Stomach smooth muscle (tissue), 2 donors: Measurements from ENCODE around the gene TAMALIN.
A peak's percentile ranks its signal among the peaks of the same experiment; 100 is the strongest.

Experiments used
- H3K27ac ChIP-seq: one replicate; pipeline ENCODE4 v1.7.0; 2013; ENCODE audit warnings: mild to moderate bottlenecking, low read length, inconsistent platforms
- H3K27me3 ChIP-seq, 2 donors: one replicate each; pipeline ENCODE4 v1.7.0; 2013; ENCODE audit warnings: low read length in 2 of 2; ENCODE audit not compliant: insufficient read depth in 2 of 2, control insufficient read depth in 1 of 2
- H3K36me3 ChIP-seq, 2 donors: one replicate each; pipeline ENCODE4 v1.7.0; 2013; ENCODE audit warnings: low read length in 2 of 2; ENCODE audit not compliant: control insufficient read depth in 2 of 2, insufficient read depth in 2 of 2
- H3K4me1 ChIP-seq: one replicate; pipeline ENCODE4 v1.7.0; 2013; ENCODE audit warnings: low read length; ENCODE audit not compliant: control insufficient read depth, insufficient read depth
- H3K4me3 ChIP-seq, 2 donors: one replicate each; pipeline ENCODE4 v1.7.0; 2013; ENCODE audit warnings: low read length in 2 of 2
- H3K9ac ChIP-seq, 2 donors: one replicate each; pipeline ENCODE4 v1.7.0; 2013; ENCODE audit warnings: low read length in 2 of 2, mild to moderate bottlenecking in 1 of 2
- H3K9me3 ChIP-seq, 2 donors: one replicate each; pipeline ENCODE4 v1.7.0; 2013; ENCODE audit warnings: low read length in 2 of 2; ENCODE audit not compliant: control insufficient read depth in 2 of 2
- donor health status: healthy.
- donor health status: Pancreatic carcinoma.

The TAMALIN gene

DNA sequence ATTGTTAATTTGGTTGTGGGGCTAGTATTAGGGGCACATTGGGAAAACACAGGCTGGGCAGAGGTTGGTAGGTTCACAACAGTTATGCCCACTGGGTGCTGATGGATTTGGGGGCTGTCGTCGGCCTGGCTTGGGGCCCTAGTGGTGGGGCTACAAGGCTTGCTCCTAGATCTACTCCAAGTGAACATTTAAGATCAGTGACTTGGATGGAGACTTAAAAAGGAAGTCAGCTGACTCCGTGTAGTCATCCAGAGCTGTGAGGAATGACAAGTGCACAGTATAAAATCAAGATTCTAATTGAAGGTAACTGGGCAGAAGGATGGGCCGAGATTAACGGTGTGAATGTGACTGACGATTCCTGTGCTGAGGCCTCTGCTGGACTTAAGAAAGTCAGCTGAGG is 31.7 kb downstream of the TAMALIN start:
- Histone ChIP-seq H3K36me3 (no peaks in the 10 kb centered on the region), H3K9me3 (no peaks in the 10 kb centered on the region), H3K27me3 (no peaks in the 10 kb centered on the region), H3K9ac (no peak overlapping the region), H3K4me3 (peak overlapping the region in 1 of 2 donors; percentile 15), H3K27ac (peak overlapping the region; percentile 67), H3K4me1 (peaks cover 59% of the 10 kb centered on the region)

DNA sequence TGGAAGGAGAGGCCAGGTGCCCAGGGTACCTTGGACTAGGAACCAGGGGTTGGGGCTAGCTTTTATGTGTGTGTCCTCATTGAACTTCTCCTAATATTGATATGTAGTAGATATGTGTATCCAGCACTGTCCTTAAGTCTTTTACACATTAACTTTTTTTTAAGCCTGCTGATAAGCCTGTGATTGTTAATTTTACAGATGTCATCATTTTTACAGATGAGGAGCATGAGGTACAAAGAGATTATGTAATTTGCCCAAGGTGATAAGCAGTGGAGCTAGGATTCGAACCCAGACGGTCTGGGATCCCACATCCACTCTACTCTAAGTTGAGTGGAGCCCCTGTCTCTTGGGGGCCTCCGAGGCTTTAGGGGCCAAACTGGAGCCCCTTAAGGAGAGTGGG is 34.3 kb downstream of the TAMALIN start:
- H3K4me3 ChIP-seq, result no peak overlapping the region
- peak overlapping the region; percentile 95 for H3K27ac ChIP-seq
- H3K27me3 ChIP-seq, result no peaks in the 10 kb centered on the region
- H3K9ac ChIP-seq, result no peak overlapping the region
- no peaks in the 10 kb centered on the region for H3K9me3 ChIP-seq
- peaks cover 71% of the 10 kb centered on the region for H3K4me1 ChIP-seq
- no peaks in the 10 kb centered on the region for H3K36me3 ChIP-seq

DNA sequence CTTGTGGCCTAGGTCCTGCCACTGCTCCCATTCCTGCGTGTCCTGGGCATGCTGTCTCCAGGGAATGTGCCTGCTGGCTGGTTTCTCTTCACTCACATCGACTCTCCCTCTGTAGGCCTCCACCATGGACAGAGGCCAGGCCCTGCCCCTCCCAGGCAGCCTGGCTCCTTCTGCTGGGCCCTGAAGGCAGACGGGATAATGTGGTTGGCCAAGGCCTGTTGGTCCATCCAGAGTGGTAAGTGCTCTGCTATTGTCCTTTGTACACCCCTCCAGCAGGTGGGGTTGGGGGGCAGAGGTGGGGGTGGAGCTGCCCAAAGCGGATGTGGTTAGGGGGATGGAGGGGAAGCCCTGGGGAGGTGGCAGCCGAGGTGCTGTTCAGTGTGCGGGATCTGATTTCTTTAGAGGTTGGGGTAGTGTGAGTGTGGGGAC is 35.0 kb downstream of the TAMALIN start:
- Histone ChIP-seq H3K9me3 (no peaks in the 10 kb centered on the region), H3K27me3 (no peaks in the 10 kb centered on the region), H3K4me3 (no peak overlapping the region), H3K36me3 (no peaks in the 10 kb centered on the region), H3K27ac (peak overlapping the region; percentile 95), H3K4me1 (peaks cover 65% of the 10 kb centered on the region), H3K9ac (no peak overlapping the region)

DNA sequence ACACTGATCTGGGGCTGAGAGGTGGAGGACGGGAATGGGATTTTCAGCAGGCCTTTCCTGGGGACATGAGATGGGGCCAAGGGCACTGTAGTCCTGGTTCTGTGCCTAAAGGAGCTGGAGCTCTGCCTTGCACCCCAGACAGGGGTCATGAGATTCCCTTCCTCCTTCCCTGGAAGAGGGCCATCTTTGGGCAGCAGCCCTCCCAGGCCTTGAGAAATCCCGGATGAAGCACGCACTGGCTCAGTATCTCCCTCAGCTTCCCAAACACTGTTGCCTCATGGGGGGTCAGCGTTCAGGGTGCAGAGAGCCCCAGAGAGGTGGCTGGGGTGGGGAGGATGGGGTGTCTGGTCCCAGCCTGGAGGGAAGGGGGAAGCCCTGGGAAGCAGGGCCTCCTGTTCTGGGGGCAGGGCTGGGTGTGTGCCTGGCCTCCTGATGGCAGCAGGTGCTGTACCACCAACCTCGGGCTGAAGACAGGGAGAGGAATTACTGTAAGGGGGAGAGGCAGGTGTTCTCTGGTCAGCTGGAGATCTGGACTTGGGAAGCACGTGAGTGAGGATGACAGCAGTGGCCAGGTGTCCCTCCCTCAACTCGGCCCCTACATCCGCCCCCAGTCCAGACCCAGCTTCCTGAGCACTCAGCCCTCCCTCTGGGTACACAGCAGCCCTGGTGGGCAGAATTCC is 36.1 kb downstream of the TAMALIN start:
- Histone ChIP-seq H3K9me3 (no peaks in the 10 kb centered on the region), H3K4me1 (peaks cover 62% of the 10 kb centered on the region), H3K27me3 (no peaks in the 10 kb centered on the region), H3K36me3 (no peaks in the 10 kb centered on the region), H3K27ac (peak overlapping the region; percentile 95), H3K9ac (peak overlapping the region in 1 of 2 donors; percentile 36), H3K4me3 (peak overlapping the region in 1 of 2 donors; percentile 8)

DNA sequence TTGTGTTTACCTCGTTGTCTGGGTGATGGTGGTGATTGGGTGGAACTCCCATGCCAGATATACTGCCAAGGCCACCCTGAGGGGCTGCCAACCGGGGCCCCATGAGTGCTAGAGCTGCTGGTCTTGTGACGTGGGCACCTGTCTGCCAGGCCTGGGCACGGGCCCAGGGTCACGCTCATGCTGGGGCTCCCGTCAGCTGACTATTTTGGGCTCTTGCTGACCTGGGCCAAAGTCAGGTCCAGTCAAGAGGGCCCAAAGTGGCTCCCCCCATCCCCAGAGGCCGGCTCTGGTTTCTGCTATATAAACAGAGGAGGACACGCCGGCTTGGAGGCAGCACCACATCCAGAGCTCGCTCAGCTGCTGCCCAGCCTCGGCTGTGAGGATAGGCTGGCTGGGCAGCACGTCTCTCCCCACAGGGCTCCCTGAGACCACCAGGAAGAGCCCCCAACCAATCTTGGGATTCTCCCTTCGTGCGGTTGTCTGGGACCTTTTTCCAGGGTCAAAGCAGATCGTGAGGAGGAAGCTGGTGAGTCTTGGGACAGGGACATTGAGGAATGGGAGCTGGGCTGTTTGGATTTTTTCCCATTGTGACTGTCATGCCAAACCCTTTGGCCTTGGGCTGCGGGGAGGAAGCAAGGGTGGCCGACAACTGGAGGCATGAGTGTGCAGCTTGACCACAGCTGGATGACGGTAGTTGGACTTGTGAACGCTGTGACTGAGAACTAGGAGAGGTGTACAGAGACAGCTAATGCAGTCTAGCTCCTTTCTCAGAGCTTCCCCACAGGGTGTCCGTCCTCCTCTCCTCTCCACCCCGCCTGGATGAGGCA is 36.9 kb downstream of the TAMALIN start:
- H3K9ac ChIP-seq, result peak overlapping the region; percentile 43 to 74
- H3K36me3 ChIP-seq, result no peaks in the 10 kb centered on the region
- H3K27ac ChIP-seq, result peak overlapping the region; percentile 95
- peaks cover 56% of the 10 kb centered on the region for H3K4me1 ChIP-seq
- no peaks in the 10 kb centered on the region for H3K27me3 ChIP-seq
- H3K4me3 ChIP-seq, result peak overlapping the region; percentile 2 to 57
- H3K9me3 ChIP-seq, result no peaks in the 10 kb centered on the region

DNA sequence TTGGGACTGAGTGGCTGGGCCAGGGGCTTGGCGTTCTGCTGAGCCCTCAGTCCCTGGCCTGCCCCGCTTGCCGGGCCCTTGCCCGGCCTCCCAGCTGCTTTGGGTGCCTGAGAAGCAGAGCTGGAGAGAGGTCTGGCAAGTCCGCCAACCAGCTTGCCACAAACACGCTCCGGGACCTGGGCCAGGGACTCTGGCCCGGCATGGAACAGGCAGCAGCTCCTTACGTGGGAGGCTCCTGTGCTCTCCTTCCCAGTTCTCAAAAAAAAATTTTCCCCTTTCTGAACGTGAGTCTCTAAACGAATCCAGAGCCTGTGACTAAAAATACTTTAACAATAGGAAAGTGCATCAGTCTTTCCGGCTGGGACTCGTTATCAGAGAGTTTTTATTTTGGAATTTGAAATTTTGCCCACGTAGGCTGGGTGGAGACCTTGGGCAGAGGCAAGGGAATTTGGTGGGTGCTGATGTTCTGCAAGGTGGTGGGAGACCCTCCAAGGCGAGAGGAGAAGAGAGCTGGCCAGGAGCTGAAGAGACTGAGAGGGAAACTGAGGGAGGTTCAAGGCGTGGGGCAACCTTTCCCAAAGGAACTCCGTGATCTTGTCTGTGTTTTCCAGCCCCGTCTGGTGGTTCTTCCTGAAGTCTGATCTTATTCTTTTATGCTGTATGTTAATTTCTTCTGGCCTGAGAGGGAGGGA is 37.7 kb downstream of the TAMALIN start:
- peaks cover 53% of the 10 kb centered on the region for H3K4me1 ChIP-seq
- no peaks in the 10 kb centered on the region for H3K9me3 ChIP-seq
- H3K4me3 ChIP-seq, result peak overlapping the region; percentile 9 to 57
- no peaks in the 10 kb centered on the region for H3K36me3 ChIP-seq
- no peaks in the 10 kb centered on the region for H3K27me3 ChIP-seq
- H3K27ac ChIP-seq, result peak overlapping the region; percentile 95
- H3K9ac ChIP-seq, result peak overlapping the region; percentile 43 to 74

DNA sequence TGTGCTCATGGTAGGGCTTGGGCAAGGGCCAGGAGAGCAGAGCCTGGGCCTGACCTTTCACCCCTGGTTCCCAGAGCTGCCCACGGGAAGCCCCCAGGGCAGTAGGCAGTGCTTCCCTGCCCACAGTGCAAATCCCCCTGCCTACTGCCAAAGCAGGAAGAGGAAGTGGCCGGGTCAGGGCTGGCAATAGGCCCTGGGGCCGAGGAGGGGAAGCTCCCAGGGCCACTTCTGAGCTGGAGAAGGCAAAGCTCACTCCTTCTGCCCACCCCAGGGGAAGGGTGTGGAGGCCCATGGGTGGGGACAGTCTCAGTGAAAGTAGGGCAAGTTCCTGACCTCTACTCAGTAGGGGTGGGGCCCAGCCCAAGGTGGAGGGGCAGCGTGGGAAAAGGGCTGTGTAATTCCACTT is 39.1 kb downstream of the TAMALIN start:
- H3K4me3 ChIP-seq, result no peak overlapping the region
- H3K27ac ChIP-seq, result no peak overlapping the region
- H3K4me1 ChIP-seq, result peaks cover 65% of the 10 kb centered on the region
- no peak overlapping the region for H3K9ac ChIP-seq
- H3K9me3 ChIP-seq, result no peaks in the 10 kb centered on the region
- no peaks in the 10 kb centered on the region for H3K27me3 ChIP-seq
- no peaks in the 10 kb centered on the region for H3K36me3 ChIP-seq

DNA sequence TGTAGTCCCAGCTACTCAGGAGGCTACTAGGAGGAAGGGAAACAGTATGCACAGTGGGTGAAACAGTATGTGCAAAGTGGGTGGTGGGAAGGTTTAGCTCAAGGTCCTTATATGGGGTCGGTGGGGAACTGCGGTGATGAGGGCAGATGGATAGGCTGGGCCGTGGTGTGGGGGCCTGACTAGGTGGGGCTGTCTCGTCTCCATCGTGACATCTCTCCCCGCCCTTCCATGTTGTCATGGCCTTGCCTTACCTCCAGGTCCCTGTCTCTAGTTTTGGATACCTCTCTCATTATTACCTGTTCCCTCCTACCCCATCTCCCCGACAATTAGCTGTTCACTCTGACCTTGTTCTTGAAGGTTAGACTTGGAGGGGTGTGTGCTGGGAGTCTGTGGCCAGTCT is 40.1 kb downstream of the TAMALIN start:
- Histone ChIP-seq H3K36me3 (no peaks in the 10 kb centered on the region), H3K27me3 (no peaks in the 10 kb centered on the region), H3K4me3 (no peak overlapping the region), H3K9me3 (no peaks in the 10 kb centered on the region), H3K9ac (no peak overlapping the region), H3K4me1 (peaks cover 58% of the 10 kb centered on the region), H3K27ac (no peak overlapping the region)

DNA sequence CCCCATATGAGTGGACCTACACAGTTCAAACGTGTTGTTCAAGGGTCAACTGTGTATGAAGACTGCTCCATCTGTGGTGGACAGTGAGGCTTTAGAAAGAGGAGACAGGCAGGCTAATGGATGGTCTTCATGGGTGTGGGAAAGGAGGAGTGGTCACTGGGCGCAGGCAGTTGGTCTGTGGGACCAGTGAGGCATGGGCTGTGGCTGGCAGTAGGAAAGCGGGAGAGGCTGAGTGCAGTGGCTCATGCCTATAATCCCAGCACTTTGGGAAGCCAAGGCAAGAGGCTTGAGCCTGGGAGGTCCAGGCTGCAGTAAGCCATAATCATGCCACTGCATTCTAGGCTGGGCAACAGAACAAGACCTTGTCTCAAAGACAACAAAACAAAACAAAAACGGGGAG is 42.5 kb downstream of the TAMALIN start:
- Histone ChIP-seq H3K27ac (no peak overlapping the region), H3K4me3 (no peak overlapping the region), H3K36me3 (peaks cover 5 to 7% of the 10 kb centered on the region in 2 donors), H3K9ac (no peak overlapping the region), H3K4me1 (peaks cover 59% of the 10 kb centered on the region), H3K9me3 (no peaks in the 10 kb centered on the region), H3K27me3 (no peaks in the 10 kb centered on the region)

DNA sequence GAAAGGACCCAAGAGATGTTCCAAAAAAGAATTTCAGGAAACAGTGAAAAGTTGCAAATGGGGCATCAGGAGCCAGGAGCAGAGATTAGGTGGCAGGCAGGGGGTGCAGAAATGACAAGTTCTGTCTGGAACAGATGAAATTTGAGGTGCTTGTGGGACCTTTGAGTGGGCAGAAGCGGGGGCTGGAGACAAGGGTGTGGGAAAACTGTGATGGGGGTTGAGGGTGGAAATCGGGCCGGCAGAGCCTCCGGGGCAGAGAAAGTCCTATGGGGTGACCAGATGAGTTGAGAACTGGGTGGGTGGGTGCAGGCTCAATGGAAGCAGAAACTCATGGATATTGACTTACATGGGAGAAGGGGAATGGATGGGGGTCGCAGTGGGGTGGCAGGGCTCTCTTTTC is 42.9 kb downstream of the TAMALIN start:
- Histone ChIP-seq H3K27me3 (no peaks in the 10 kb centered on the region), H3K9ac (no peak overlapping the region), H3K36me3 (peaks cover 9 to 11% of the 10 kb centered on the region in 2 donors), H3K4me1 (peaks cover 57% of the 10 kb centered on the region), H3K27ac (no peak overlapping the region), H3K9me3 (no peaks in the 10 kb centered on the region), H3K4me3 (no peak overlapping the region)
